PC-3 (cell line): ENCODE data around the gene APH1B.

Experiments
- EZH2 ChIP-seq: fragments of 300-600 bp; sonication (generic); IDR thresholded peaks from one replicate; pipeline ENCODE4 v1.6.1; 2017; ENCODE audit warnings: antibody characterized with exemption, mild to moderate bottlenecking, low read length; ENCODE audit not compliant: unreplicated experiment
- TF ChIP-seq, protein P1 (sequence below): fragments of 300-600 bp; sonication (generic); conservative IDR thresholded peaks from 2 replicates; pipeline ENCODE4 v1.5.1; 2017; ENCODE audit warnings: antibody characterized with exemption, low read depth, mild to moderate bottlenecking, low read length

GRCh38 chr15:63305260-63305659 is 27.9 kb downstream of the APH1B start:
- TF ChIP-seq, protein P1, sequence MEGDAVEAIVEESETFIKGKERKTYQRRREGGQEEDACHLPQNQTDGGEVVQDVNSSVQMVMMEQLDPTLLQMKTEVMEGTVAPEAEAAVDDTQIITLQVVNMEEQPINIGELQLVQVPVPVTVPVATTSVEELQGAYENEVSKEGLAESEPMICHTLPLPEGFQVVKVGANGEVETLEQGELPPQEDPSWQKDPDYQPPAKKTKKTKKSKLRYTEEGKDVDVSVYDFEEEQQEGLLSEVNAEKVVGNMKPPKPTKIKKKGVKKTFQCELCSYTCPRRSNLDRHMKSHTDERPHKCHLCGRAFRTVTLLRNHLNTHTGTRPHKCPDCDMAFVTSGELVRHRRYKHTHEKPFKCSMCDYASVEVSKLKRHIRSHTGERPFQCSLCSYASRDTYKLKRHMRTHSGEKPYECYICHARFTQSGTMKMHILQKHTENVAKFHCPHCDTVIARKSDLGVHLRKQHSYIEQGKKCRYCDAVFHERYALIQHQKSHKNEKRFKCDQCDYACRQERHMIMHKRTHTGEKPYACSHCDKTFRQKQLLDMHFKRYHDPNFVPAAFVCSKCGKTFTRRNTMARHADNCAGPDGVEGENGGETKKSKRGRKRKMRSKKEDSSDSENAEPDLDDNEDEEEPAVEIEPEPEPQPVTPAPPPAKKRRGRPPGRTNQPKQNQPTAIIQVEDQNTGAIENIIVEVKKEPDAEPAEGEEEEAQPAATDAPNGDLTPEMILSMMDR: no peak
- no peak for TF ChIP-seq EZH2
